Kidney epithelial cell (primary cell): ENCODE data around the gene VPS33A. TPM values are rescaled to one million over a fixed set of nuclear protein-coding genes. Genes with fewer than 3 reads are reported as not detected.

Source experiments
- DNase-seq: peaks from one replicate; pipeline ENCODE4 v3.0.0-alpha.2; 2010; ENCODE audit warnings: low read depth
- H3K27me3 ChIP-seq: 2 replicates; pipeline ENCODE4 v1.6.0; 2011; ENCODE audit warnings: low read length; ENCODE audit not compliant: control insufficient read depth, insufficient read depth
- H3K36me3 ChIP-seq: 2 replicates; pipeline ENCODE4 v1.5.1; 2011; ENCODE audit warnings: low read length; ENCODE audit not compliant: control insufficient read depth, insufficient read depth
- H3K4me3 ChIP-seq: 2 replicates; pipeline ENCODE4 v1.5.1; 2011; ENCODE audit warnings: low read depth, mild to moderate bottlenecking, control low read depth, low read length
- total RNA-seq: library from RNA; depleted of rRNA; stranded (reverse); fragments of >200 nt; gene quantifications from 2 replicates; pipeline ENCODE4 v1.2.3, GENCODE V29; 2015
- TF ChIP-seq, protein P1 (sequence below): IDR thresholded peaks from 2 replicates; pipeline ENCODE4 v1.5.1; 2011; ENCODE audit warnings: mild to moderate bottlenecking, moderate library complexity, low read length, control low read depth, inconsistent platforms; ENCODE audit not compliant: insufficient read depth, poor library complexity, severe bottlenecking

Gene VPS33A
- total RNA-seq, 1 donor from 2014 or later: 26.3 TPM

DNA sequence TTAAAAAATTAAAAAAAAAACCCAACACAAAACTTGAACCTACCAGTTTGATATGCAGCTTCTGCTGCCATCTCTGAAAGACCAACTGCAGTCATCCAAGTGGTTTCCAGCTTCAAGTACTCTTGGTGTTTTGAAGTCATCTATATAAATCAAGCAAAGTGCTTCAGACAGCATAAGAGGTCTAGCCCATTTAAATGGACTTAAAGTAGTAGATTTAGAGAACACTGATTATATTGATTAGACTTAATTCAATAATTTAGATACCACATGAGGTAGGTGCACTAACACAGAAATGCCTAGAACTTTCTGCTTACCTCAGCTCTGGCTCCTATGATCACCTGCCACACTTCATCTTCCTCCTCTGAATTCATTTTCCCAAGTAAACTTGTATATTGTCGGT lies 49.8 kb downstream of the VPS33A start:
- DNase-seq: no peak
- H3K27me3 ChIP-seq: no peaks in the 10 kb centered on the region
- H3K36me3 ChIP-seq: peaks cover 1% of the 10 kb centered on the region
- TF ChIP-seq, protein P1, sequence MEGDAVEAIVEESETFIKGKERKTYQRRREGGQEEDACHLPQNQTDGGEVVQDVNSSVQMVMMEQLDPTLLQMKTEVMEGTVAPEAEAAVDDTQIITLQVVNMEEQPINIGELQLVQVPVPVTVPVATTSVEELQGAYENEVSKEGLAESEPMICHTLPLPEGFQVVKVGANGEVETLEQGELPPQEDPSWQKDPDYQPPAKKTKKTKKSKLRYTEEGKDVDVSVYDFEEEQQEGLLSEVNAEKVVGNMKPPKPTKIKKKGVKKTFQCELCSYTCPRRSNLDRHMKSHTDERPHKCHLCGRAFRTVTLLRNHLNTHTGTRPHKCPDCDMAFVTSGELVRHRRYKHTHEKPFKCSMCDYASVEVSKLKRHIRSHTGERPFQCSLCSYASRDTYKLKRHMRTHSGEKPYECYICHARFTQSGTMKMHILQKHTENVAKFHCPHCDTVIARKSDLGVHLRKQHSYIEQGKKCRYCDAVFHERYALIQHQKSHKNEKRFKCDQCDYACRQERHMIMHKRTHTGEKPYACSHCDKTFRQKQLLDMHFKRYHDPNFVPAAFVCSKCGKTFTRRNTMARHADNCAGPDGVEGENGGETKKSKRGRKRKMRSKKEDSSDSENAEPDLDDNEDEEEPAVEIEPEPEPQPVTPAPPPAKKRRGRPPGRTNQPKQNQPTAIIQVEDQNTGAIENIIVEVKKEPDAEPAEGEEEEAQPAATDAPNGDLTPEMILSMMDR: no peak
- H3K4me3 ChIP-seq: no peak overlapping the region

DNA sequence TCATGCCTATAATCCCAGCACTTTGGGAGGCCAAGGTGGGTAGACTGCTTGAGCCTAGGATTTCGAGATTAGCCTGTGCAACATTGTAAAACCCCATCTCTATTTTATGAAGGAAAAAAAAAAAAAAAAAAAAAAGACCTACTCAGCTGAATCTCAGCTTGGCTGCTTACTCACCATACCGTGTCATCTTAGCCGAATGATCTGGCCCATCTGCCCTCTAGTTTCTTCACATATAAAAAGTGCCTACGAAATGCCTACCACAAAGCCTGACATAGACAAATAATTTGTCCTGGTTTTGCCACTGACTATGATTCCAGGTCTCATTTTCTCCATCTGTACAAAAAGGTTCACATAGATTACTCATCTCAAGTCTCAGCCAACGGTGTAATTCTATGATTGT lies 50.5 kb downstream of the VPS33A start:
- TF ChIP-seq, protein P1: no peak
- Histone ChIP-seq H3K27me3 (no peaks in the 10 kb centered on the region), H3K4me3 (no peak overlapping the region), H3K36me3 (peaks cover 1% of the 10 kb centered on the region)
- DNase-seq: no peak

DNA sequence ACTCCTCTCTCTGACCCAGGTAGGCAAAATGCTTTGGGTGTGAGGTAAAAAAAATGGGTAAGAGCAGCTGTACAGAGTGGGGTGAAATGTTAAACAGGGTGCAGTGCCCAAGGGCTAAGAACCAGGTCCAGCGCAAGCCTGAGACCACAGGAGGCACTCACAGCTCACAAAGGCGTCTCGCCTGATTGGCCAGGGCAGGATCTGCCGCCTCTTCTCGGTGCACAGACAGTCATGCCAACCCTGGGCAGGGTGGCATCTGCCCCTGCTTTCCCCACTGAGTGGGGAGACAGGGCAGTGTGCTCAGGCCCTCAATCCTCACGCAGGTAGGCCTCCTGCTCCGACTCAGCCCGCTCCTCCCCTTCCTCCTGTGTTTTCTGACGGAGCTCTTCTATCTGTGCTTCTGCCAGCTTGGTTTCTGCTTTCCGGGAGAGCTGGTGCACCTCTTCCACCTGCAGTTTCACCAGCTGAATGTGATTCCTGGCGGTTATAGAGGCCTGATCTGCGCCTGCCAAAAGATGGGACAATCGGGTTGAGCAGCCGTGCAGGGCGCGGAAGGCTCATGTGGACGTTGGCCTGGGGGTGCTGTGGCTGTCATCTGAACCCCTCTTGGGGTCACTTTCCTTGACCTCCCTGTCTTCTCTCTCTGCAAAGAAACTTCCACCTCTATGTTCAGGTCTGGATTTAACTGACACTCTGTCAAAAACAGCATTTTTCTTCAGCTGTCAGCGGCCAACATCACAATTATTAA lies 58.0 kb downstream of the VPS33A start:
- Histone ChIP-seq H3K4me3 (no peak overlapping the region), H3K27me3 (peaks cover 27% of the 10 kb centered on the region), H3K36me3 (peaks cover 1% of the 10 kb centered on the region)
- TF ChIP-seq, protein P1: no peak
- DNase-seq: no peak

DNA sequence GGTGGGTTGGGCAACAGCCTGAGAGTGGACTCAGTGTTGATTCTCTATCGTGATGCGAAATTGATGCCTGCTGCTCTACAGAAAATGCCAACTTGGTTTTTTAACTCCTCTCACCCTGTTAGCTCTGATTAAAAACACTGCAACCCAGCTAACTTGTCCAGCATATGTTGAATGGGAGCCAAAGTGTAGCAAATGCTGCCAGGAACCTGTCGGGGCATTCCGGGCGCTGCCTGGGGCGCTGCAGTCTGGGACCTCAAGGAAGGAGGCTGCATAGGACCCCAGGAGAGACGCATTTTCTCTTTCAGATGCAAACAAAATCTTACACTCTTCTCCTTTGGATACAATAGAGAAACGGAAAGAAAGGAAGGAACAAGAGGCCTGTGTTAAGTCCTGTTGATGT lies 58.9 kb downstream of the VPS33A start:
- no peak for DNase-seq
- Histone ChIP-seq H3K4me3 (no peak overlapping the region), H3K27me3 (peaks cover 27% of the 10 kb centered on the region), H3K36me3 (no peaks in the 10 kb centered on the region)
- TF ChIP-seq, protein P1: no peak

DNA sequence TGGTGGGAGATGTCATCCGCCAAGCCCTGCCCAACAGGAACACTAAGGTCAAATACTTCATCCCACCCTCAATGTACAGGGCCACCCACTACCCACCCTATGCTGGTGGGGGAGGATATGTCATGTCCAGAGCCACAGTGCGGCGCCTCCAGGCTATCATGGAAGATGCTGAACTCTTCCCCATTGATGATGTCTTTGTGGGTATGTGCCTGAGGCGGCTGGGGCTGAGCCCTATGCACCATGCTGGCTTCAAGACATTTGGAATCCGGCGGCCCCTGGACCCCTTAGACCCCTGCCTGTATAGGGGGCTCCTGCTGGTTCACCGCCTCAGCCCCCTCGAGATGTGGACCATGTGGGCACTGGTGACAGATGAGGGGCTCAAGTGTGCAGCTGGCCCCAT lies 59.3 kb downstream of the VPS33A start:
- H3K27me3 ChIP-seq: peaks cover 27% of the 10 kb centered on the region
- DNase-seq: no peak
- no peaks in the 10 kb centered on the region for H3K36me3 ChIP-seq
- H3K4me3 ChIP-seq: no peak overlapping the region
- TF ChIP-seq, protein P1: no peak

DNA sequence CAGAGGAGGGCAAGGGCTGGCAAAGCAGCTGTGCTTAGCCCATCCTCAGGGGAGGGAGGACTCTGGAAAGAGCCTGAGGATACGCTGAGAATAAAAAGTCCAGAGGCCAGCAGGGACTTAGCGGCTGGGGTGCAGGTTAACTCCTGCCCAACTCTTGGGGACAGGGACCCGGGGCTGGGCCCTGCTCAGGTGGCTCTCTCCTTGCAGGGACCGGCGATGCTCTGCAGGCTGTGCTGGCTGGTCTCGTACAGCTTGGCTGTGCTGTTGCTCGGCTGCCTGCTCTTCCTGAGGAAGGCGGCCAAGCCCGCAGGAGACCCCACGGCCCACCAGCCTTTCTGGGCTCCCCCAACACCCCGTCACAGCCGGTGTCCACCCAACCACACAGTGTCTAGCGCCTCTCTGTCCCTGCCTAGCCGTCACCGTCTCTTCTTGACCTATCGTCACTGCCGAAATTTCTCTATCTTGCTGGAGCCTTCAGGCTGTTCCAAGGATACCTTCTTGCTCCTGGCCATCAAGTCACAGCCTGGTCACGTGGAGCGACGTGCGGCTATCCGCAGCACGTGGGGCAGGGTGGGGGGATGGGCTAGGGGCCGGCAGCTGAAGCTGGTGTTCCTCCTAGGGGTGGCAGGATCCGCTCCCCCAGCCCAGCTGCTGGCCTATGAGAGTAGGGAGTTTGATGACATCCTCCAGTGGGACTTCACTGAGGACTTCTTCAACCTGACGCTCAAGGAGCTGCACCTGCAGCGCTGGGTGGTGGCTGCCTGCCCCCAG lies 60.0 kb downstream of the VPS33A start:
- peaks cover 27% of the 10 kb centered on the region for H3K27me3 ChIP-seq
- DNase-seq: no peak
- no peaks in the 10 kb centered on the region for H3K36me3 ChIP-seq
- TF ChIP-seq, protein P1: no peak
- no peak overlapping the region for H3K4me3 ChIP-seq
